Activated CD8-positive, alpha-beta memory T cell treated with anti-CD3 and anti-CD28 coated beads for 1 hour (primary cell): Measurements from ENCODE around the gene B4GALNT3.

Source experiments
- DNase-seq, 2 donors: peaks; one replicate each; pipeline ENCODE4 v3.0.0-alpha.2; 2020; ENCODE audit warnings: low read depth in 1 of 2; ENCODE audit errors: extremely low read depth in 1 of 2

Gene B4GALNT3

DNA sequence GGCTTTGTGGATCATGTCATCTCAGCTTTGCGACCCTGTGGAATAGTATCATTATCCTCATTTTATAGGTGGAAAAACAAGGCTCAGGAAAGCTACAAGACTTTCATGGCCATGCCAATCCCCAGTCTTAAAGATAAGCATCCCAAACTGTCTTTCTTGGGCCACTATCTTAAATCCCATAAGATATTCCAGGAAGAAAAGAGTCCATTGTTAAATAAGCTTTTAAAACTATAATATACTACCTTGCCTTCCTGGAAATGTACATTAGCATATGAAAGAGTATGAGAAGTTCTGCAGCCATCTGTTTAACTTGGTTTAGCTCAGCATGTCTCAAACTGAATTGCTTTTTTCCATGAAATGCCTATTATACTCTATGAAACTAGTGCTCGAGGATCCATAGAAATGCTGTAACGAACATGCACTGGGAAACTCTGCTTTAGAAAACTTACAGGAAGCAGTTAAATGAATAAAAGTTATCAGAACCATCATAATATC lies 77.1 kb downstream of the B4GALNT3 start:
- no peak for DNase-seq

DNA sequence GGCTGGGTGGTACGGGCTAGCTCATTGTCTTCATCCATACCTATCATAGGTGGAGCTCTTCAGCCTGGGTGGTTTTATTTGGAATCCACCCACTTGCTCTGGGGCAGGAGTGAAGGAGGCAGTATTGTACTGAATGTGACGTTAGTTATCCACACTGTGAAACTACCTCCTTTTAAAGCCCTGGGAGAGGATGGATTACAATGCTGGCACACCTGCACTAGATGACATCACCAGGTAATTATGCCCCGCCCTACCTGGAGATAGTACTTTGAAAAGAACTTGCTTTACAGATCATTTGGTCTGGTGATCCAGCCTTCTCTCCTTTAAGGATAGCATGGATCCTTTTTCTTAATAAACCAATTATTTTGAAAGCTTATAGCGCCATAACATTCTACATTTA lies 78.0 kb downstream of the B4GALNT3 start:
- DNase-seq = no peak

DNA sequence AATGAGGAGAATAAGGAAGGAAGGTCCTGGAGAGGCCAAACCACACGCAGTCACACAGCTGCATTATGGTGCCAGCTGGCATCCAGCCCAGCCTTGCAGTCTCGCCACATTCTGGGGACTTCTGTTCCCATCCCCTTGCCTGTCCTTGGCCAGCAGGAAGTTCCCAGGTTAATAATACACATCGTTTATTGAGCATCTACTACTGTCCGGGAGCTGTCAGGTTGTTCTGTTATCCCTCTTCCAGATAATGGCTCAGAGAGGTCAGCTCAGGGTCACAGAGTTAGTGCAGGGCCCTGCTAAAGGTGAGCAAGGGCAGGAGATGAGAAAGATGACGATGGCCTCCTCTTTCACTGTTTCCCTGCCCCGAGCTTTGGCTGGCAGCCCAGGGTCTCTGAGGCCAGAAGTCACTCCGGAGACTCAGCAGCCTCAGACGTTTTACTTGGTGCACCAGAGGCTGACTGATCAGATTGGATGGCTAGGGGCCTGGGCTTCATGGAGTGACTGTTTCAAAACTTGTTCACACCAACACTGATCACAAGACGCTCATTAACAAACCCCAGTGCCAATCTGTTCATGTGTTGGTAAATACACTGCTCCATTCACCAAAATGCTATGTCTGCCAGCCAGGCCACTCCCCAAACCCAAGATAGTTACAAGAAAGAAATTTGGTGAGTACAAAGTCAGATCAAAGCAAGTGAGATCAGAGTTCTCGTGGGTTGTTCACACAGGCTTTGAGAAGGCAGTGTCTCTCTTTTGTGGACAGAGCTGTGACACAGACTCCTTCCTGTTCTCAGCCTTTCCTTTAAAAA lies 79.2 kb downstream of the B4GALNT3 start:
- DNase-seq = peak in 1 of 2 donors; percentile 27

DNA sequence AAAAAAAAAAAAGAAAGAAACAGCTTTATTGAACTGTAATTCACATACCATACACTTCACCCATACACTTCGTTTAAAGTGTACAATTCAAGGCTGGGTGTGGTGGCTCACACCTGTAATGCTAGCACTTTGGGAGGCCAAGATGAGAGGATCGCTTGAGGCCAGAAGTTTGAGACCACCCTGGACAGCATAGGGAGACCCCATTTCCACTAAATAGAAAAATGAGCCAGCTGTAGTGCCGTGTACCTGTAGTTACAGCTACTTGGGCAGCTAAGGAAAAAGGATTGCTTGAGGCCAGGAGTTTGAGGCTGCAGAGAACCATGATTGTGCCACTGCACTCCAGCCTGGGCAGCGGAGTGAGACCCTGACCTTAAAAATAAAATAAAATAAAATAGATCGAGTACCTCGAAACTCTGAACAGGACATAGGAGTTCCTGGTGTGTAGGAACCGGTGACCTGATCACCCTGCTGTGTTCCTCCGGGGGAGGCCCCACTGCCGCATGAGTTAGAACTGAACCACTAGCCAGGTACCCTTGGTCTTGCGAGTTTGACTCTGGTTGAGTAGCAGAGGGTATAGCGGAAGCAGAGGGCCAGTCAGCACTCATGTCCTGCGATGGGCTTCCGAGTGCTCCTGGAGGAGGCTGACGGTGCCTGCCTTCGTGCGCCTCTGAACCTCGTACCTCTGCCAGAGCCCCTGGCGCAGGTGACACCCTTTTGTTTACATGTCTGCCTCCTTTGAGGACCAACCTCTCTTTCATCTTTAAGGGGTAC lies 80.0 kb downstream of the B4GALNT3 start:
- DNase-seq = no peak

DNA sequence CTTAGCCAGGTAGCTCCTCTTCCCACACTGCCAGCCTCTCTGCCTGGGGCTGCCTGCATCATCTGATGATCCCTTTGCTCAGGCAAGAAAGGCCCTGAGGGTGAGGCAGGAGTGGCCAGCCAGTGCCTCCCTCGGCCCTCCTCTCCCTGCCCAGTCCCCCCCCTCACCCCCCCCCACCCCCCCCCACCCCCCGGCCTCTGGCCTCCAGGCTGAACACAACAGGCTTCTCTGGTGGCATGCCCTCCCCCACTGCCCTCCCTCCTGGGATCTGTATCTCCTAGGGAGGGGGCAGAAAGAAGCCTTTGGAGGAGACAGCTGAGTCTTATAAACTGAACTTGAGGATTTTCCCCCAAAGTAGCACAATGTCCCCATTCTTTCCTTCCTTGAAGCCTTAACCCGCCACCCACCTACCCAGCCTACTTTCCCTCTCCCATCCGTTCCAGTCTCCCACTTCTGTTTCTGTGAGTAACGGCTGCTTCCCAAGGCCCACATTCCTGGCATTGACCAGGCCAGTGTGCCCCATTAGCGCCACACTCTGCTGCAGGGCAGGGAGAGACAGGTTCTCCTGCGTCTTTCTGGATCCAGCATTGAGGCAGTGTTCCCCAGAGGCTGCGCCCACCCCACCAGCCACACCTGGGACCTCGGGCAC lies 82.1 kb downstream of the B4GALNT3 start:
- no peak for DNase-seq

GRCh38 chr12:542395-543113 lies 82.8 kb downstream of the B4GALNT3 start:
- no peak for DNase-seq

DNA sequence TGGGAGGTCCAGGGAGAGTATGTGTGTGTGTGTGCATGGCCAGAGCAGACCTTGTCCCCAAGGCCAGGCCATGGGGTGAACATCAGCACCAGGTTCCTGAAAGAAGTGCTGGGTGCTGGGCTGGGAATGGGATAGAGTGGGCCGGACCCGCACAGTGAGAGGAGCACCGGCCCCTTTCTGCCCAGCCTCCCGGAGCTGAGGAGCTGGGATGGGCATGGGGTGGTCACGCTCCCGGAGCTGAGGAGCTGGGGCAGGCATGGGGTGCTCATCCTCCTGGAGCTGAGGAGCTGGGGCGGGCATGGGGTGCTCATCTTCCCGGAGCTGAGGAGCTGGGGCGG lies 83.3 kb downstream of the B4GALNT3 start:
- no peak for DNase-seq

GRCh38 chr12:544142-544541 lies 84.4 kb downstream of the B4GALNT3 start:
- DNase-seq = no peak

- DNase-seq = no peak
These were observed 85.3 kb downstream of the B4GALNT3 start for GRCh38 chr12:544941-545635.

DNA sequence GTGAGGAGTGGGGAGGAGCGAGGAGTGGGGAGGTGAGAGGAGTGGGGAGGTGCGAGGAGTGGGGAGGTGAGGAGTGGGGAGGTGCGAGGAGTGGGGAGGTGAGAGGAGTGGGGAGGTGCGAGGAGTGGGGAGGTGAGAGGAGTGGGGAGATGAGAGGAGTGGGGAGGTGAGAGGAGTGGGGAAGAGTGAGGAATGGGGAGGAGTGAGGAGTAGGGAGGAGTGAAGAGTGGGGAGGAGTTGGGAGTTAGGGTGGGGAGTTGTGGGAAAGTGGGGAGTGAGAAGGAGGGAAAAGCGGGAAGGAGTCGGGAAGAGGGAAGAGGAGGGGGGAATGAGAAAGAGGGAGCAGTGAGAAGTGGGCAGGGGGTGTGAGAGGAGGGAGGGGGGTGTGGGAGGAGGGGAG lies 86.1 kb downstream of the B4GALNT3 start:
- DNase-seq = no peak

DNA sequence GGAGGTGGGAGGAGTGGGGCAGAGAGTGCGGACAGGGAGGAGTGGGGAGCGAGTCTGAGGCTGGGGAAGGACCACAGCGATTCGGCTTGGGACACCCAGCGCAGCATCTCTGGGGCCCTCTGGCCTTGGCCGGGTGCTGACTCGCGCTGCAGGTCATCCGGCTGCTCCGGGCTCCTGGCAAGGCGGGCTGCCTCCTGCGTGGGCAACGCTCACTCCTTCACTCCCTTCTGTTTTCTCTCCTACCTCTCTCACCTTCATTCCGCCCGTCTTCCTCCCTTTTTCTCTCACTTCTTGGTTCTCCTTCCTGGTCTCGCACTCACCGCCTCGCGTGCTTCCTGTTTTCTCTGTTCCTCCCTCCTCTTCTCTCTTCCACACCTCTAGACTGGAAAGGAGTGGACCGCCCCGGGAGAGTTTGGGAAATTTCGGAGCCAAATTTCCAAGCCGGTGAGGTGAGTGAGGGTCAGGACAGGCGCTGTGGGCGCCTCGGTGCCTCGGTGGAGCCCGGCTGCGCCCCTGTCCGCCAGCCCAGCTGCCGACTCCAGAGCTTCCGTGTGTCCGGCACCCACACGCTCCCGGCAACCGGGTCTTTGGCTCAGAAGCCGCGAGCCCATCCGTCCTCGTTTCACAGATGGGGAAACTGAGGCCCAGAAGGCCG lies 86.7 kb downstream of the B4GALNT3 start:
- DNase-seq = no peak

GRCh38 chr12:546920-547845 lies 87.4 kb downstream of the B4GALNT3 start:
- peak in 1 of 2 donors; percentile 59 for DNase-seq

DNA sequence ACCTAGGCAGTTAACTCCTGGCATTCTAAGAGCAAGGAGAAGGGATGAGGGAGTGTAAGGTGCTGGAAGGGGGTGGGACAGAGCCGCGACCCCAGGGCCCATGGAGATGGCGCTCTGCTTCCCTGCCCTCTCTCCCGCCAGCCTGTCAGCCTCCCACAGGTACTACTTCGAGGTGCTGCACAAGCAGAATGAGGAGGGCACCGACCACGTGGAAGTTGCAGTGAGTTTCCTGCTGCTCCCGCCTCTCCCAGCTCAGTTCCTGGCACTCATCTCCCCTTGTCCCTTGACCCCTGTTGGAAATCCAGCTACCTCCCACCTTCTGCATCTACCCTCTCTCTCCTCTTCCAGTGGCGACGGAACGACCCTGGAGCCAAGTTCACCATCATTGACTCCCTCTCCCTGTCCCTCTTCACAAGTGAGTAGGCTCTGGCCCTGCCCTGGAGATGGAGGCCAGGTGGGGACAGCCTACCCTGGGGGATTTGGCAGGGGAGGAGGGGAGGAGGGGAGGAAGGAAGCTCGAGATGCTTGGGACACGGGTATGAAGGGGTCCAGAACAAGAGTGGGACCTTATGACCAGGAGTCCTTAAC lies 88.2 kb downstream of the B4GALNT3 start:
- no peak for DNase-seq

GRCh38 chr12:549476-550082 lies 89.8 kb downstream of the B4GALNT3 start:
- DNase-seq = no peak

- DNase-seq = no peak
These were observed 90.9 kb downstream of the B4GALNT3 start for GRCh38 chr12:550473-551260.

DNA sequence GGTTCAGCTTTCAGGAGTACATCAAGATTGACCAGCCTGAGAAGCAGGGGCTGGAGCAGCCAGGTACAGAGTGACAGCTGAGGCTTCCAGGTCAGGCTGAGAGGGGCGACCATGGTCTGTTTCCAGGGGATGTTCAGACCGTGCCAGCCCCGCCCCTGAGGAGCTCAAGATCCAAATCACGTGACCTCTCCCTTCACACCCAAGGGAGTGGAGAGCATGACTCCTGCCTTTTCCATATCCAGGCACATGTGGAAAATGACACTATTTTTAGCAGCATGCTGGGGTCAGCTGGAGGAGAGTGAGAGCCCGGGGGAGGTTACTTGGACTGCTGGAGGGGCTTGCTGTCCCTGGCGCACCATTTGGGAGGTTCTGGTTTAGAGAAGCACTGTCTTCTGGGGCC lies 92.7 kb downstream of the B4GALNT3 start:
- no peak for DNase-seq
